ENCODE data around the gene MED31.

Gene MED31

DNA sequence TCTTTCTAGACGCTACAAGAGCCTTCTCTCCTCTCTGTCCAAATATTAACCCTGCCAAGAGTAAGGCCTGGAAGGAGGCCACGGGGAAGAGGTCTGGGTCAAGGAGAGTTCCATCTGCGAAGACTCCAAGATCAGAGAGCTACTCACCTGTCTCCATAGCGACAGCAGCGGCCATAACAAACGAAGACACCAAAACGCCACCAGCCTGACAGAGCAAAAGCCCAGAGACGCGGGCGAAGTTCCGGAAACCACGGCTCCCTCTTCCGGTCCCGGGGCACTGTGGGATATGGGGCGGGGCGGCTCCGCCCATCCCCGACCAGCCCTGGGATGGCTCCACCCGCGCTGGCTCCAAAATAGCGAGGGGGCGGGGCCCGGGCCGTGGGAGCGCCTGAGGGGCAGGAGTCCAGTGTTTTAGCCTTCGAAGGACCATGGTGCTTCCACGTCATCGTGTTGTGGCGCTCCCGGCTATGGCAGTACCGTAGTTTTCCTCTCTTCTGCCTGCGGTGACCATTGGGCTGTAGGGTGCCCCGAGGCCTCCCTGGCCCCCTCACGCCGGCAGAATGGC lies at the start of gene MED31, which contains the start of gene C17orf100 (continued):
- TF ChIP-seq, protein P1, sequence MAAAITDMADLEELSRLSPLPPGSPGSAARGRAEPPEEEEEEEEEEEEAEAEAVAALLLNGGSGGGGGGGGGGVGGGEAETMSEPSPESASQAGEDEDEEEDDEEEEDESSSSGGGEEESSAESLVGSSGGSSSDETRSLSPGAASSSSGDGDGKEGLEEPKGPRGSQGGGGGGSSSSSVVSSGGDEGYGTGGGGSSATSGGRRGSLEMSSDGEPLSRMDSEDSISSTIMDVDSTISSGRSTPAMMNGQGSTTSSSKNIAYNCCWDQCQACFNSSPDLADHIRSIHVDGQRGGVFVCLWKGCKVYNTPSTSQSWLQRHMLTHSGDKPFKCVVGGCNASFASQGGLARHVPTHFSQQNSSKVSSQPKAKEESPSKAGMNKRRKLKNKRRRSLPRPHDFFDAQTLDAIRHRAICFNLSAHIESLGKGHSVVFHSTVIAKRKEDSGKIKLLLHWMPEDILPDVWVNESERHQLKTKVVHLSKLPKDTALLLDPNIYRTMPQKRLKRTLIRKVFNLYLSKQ (tag by site-specific recombination; IDR thresholded peaks at IDR 0.05; ENCODE audit: borderline replicate concordance) = no peak
- TF ChIP-seq, protein P2, sequence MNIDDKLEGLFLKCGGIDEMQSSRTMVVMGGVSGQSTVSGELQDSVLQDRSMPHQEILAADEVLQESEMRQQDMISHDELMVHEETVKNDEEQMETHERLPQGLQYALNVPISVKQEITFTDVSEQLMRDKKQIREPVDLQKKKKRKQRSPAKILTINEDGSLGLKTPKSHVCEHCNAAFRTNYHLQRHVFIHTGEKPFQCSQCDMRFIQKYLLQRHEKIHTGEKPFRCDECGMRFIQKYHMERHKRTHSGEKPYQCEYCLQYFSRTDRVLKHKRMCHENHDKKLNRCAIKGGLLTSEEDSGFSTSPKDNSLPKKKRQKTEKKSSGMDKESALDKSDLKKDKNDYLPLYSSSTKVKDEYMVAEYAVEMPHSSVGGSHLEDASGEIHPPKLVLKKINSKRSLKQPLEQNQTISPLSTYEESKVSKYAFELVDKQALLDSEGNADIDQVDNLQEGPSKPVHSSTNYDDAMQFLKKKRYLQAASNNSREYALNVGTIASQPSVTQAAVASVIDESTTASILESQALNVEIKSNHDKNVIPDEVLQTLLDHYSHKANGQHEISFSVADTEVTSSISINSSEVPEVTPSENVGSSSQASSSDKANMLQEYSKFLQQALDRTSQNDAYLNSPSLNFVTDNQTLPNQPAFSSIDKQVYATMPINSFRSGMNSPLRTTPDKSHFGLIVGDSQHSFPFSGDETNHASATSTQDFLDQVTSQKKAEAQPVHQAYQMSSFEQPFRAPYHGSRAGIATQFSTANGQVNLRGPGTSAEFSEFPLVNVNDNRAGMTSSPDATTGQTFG (tag by site-specific recombination; IDR thresholded peaks at IDR 0.05; ENCODE audit: borderline replicate concordance) = no peak
- TF ChIP-seq, protein P3, sequence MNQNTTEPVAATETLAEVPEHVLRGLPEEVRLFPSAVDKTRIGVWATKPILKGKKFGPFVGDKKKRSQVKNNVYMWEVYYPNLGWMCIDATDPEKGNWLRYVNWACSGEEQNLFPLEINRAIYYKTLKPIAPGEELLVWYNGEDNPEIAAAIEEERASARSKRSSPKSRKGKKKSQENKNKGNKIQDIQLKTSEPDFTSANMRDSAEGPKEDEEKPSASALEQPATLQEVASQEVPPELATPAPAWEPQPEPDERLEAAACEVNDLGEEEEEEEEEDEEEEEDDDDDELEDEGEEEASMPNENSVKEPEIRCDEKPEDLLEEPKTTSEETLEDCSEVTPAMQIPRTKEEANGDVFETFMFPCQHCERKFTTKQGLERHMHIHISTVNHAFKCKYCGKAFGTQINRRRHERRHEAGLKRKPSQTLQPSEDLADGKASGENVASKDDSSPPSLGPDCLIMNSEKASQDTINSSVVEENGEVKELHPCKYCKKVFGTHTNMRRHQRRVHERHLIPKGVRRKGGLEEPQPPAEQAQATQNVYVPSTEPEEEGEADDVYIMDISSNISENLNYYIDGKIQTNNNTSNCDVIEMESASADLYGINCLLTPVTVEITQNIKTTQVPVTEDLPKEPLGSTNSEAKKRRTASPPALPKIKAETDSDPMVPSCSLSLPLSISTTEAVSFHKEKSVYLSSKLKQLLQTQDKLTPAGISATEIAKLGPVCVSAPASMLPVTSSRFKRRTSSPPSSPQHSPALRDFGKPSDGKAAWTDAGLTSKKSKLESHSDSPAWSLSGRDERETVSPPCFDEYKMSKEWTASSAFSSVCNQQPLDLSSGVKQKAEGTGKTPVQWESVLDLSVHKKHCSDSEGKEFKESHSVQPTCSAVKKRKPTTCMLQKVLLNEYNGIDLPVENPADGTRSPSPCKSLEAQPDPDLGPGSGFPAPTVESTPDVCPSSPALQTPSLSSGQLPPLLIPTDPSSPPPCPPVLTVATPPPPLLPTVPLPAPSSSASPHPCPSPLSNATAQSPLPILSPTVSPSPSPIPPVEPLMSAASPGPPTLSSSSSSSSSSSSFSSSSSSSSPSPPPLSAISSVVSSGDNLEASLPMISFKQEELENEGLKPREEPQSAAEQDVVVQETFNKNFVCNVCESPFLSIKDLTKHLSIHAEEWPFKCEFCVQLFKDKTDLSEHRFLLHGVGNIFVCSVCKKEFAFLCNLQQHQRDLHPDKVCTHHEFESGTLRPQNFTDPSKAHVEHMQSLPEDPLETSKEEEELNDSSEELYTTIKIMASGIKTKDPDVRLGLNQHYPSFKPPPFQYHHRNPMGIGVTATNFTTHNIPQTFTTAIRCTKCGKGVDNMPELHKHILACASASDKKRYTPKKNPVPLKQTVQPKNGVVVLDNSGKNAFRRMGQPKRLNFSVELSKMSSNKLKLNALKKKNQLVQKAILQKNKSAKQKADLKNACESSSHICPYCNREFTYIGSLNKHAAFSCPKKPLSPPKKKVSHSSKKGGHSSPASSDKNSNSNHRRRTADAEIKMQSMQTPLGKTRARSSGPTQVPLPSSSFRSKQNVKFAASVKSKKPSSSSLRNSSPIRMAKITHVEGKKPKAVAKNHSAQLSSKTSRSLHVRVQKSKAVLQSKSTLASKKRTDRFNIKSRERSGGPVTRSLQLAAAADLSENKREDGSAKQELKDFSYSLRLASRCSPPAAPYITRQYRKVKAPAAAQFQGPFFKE (tag by site-specific recombination; IDR thresholded peaks at IDR 0.05; ENCODE audit: borderline replicate concordance) = no peak
- TF ChIP-seq ZNF473 (tag by site-specific recombination; IDR thresholded peaks at IDR 0.05) (no peak), HOXD13 (CRISPR knock-in tag; IDR thresholded peaks at IDR 0.05; ENCODE audit: borderline replicate concordance) (no peak), ZNF350 (tag by site-specific recombination; IDR thresholded peaks at IDR 0.05) (no peak), HOXA7 (CRISPR knock-in tag; IDR thresholded peaks at IDR 0.05; ENCODE audit: borderline replicate concordance) (no peak), FEZF1 (tag by site-specific recombination; IDR thresholded peaks at IDR 0.05) (no peak), ZBTB1 (tag by site-specific recombination; IDR thresholded peaks at IDR 0.05) (no peak), YY1 (tag by site-specific recombination; IDR thresholded peaks at IDR 0.05) (no peak), KLF8 (tag by site-specific recombination; IDR thresholded peaks at IDR 0.05) (peak; percentile 95), KLF1 (tag by site-specific recombination; IDR thresholded peaks at IDR 0.05) (peak; percentile 61), KLF16 (tag by site-specific recombination; IDR thresholded peaks at IDR 0.05) (no peak), ZIC2 (tag by site-specific recombination; IDR thresholded peaks at IDR 0.05) (no peak), MYNN (tag by site-specific recombination; IDR thresholded peaks at IDR 0.05; ENCODE audit: borderline replicate concordance) (no peak), SP3 (tag by site-specific recombination; IDR thresholded peaks at IDR 0.05) (peak; percentile 96), ZNF175 (tag by site-specific recombination; IDR thresholded peaks at IDR 0.05) (no peak), ZNF37A (tag by site-specific recombination; IDR thresholded peaks at IDR 0.05) (no peak), ZNF248 (tag by site-specific recombination; IDR thresholded peaks at IDR 0.05) (no peak), ZNF202 (tag by site-specific recombination; IDR thresholded peaks at IDR 0.05; ENCODE audit: borderline replicate concordance) (no peak), ZNF114 (tag by site-specific recombination; IDR thresholded peaks at IDR 0.05) (no peak), SP7 (tag by site-specific recombination; IDR thresholded peaks at IDR 0.05) (peak; percentile 50; the same call in 1 of the 2 replicates), KLF9 (tag by site-specific recombination; IDR thresholded peaks at IDR 0.05; ENCODE audit: low read depth) (peak; percentile 97), SP2 (tag by site-specific recombination; IDR thresholded peaks at IDR 0.05) (peak; percentile 94)
- TF ChIP-seq, protein P4, sequence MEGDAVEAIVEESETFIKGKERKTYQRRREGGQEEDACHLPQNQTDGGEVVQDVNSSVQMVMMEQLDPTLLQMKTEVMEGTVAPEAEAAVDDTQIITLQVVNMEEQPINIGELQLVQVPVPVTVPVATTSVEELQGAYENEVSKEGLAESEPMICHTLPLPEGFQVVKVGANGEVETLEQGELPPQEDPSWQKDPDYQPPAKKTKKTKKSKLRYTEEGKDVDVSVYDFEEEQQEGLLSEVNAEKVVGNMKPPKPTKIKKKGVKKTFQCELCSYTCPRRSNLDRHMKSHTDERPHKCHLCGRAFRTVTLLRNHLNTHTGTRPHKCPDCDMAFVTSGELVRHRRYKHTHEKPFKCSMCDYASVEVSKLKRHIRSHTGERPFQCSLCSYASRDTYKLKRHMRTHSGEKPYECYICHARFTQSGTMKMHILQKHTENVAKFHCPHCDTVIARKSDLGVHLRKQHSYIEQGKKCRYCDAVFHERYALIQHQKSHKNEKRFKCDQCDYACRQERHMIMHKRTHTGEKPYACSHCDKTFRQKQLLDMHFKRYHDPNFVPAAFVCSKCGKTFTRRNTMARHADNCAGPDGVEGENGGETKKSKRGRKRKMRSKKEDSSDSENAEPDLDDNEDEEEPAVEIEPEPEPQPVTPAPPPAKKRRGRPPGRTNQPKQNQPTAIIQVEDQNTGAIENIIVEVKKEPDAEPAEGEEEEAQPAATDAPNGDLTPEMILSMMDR (tag by site-specific recombination; IDR thresholded peaks at IDR 0.05) = no peak
- TF ChIP-seq, protein P5, sequence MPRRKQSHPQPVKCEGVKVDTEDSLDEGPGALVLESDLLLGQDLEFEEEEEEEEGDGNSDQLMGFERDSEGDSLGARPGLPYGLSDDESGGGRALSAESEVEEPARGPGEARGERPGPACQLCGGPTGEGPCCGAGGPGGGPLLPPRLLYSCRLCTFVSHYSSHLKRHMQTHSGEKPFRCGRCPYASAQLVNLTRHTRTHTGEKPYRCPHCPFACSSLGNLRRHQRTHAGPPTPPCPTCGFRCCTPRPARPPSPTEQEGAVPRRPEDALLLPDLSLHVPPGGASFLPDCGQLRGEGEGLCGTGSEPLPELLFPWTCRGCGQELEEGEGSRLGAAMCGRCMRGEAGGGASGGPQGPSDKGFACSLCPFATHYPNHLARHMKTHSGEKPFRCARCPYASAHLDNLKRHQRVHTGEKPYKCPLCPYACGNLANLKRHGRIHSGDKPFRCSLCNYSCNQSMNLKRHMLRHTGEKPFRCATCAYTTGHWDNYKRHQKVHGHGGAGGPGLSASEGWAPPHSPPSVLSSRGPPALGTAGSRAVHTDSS (tag by site-specific recombination; IDR thresholded peaks at IDR 0.05) = no peak
- TF ChIP-seq, protein P6, sequence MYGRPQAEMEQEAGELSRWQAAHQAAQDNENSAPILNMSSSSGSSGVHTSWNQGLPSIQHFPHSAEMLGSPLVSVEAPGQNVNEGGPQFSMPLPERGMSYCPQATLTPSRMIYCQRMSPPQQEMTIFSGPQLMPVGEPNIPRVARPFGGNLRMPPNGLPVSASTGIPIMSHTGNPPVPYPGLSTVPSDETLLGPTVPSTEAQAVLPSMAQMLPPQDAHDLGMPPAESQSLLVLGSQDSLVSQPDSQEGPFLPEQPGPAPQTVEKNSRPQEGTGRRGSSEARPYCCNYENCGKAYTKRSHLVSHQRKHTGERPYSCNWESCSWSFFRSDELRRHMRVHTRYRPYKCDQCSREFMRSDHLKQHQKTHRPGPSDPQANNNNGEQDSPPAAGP (tag by site-specific recombination; IDR thresholded peaks at IDR 0.05) = no peak; the same call in 1 of the 2 replicates

Data from HEK293 (cell line).